Measurements from ENCODE around the gene LARGE2. TPM values are rescaled to one million over a fixed set of nuclear protein-coding genes. Genes with fewer than 3 reads are reported as not detected.

The LARGE2 gene
- 6.5 and 8.3 TPM in 2 replicates for total RNA-seq

GRCh38 chr11:45922425-45923082, at the start of gene LARGE2:
LARGE2 (plus strand) TSS chr11:45922656; CDS start chr11:45922883, 227 bp downstream.

GRCh38 chr11:45885274-45885920, 37.1 kb upstream of the LARGE2 start, which contains the start of gene MAPK8IP1:
MAPK8IP1 (plus strand) TSS chr11:45885651; CDS start chr11:45885821, 170 bp downstream.

GRCh38 chr11:45906965-45907611, 15.4 kb upstream of the LARGE2 start, which contains the start of gene FREY1:
FREY1 (minus strand) TSS chr11:45907271; CDS start chr11:45907245, 26 bp downstream.

GRCh38 chr11:45917623-45918330, 4.7 kb upstream of the LARGE2 start, which contains the start of gene PEX16:
PEX16 (minus strand) TSS chr11:45917877; CDS start chr11:45917811, 66 bp downstream.

Other genes starting within 250 kb of the LARGE2 start
- 7.5 and 13.5 TPM in 2 replicates for gene SLC35C1, start 117.5 kb upstream of the LARGE2 start, total RNA-seq
- gene CRY2, start 75.2 kb upstream of the LARGE2 start, total RNA-seq: 11.6 and 15.2 TPM in 2 replicates
- 0.34 and 0.85 TPM in 2 replicates for gene MAPK8IP1, start 37.0 kb upstream of the LARGE2 start, total RNA-seq
- gene FREY1, start 15.4 kb upstream of the LARGE2 start, total RNA-seq: 0.68 and 1.4 TPM in 2 replicates
- gene PEX16, start 4.8 kb upstream of the LARGE2 start, total RNA-seq: 27.6 and 61.2 TPM in 2 replicates
- 5.5 and 15.2 TPM in 2 replicates for gene PHF21A, start 198.8 kb downstream of the LARGE2 start, total RNA-seq